Measurements from ENCODE around the gene ZNF483.
"Not testable (repeated sequence)": the region's sequence is repeated elsewhere in the genome, so short reads cannot be mapped to it uniquely, and the experiment has no call there.

Gene ZNF483

GRCh38 chr9:111525056-111525977 is at the start of gene ZNF483:
Gene ZNF483, plus strand, starts transcription at chr9:111525179. Its CDS starts 2,217 bp downstream, at chr9:111527396.
- no peak for DNase-seq (ENCODE audit: low spot score)

GRCh38 chr9:111475195-111475594 is 49.8 kb upstream of the ZNF483 start:
- no peak for DNase-seq (ENCODE audit: low spot score)

GRCh38 chr9:111477677-111478076 is 47.3 kb upstream of the ZNF483 start:
- no peak for DNase-seq (ENCODE audit: low spot score)

GRCh38 chr9:111481885-111482636 is 42.9 kb upstream of the ZNF483 start:
- DNase-seq (ENCODE audit: low spot score), result no peak

GRCh38 chr9:111482694-111483438 is 42.1 kb upstream of the ZNF483 start:
- DNase-seq (ENCODE audit: low spot score), result peak; percentile 70

- DNase-seq (ENCODE audit: low spot score), result no peak
Measured at GRCh38 chr9:111483439-111483857, 41.5 kb upstream of the ZNF483 start.

DNA sequence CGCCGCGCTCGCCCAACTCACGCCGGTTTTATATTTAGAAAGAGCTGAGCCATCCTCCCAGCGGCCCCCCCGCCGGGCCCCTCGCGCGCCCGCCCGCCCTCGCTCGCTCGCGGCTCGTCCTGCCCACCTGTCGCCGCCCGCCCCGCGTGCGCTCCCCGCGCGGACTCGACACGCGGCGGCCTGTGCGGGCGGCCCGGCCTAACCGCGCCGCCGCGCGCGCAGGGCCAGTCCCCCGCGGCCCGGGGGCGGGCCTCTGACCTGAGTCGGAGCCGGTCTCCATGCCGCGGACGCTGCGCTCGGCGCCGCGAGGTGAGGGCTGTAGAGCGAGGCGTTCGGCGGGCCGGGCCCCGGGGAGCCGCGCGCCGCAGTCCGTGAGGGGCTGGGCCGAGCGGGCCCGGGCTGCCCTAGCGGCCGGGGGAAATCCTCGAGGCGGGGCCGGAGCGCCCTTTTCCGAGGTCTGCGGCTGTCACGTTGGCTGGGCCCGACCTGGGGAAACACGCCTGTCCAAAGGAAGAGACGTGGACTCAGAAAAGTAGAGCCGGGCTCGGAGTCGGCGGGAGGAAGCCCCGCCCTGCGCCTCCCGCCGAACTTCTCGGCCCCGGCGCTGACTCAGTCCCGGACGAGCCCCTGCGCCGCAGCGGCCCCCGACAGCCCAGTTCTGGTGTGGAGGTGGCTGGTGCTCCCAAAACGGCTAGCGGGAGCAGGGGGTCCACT is 41.0 kb upstream of the ZNF483 start, which contains the start of gene ECPAS:
Gene ECPAS (minus strand): TSS at position 526 of the 714 bp plus-strand sequence. CDS start 11,465 bp downstream, outside the sequence.
- DNase-seq (ENCODE audit: low spot score), result peak; percentile 49

GRCh38 chr9:111484572-111484894 is 40.4 kb upstream of the ZNF483 start:
- no peak for DNase-seq (ENCODE audit: low spot score)

- DNase-seq (ENCODE audit: low spot score), result not testable (repeated sequence)
Measured at GRCh38 chr9:111497196-111497595, 27.8 kb upstream of the ZNF483 start.

DNA sequence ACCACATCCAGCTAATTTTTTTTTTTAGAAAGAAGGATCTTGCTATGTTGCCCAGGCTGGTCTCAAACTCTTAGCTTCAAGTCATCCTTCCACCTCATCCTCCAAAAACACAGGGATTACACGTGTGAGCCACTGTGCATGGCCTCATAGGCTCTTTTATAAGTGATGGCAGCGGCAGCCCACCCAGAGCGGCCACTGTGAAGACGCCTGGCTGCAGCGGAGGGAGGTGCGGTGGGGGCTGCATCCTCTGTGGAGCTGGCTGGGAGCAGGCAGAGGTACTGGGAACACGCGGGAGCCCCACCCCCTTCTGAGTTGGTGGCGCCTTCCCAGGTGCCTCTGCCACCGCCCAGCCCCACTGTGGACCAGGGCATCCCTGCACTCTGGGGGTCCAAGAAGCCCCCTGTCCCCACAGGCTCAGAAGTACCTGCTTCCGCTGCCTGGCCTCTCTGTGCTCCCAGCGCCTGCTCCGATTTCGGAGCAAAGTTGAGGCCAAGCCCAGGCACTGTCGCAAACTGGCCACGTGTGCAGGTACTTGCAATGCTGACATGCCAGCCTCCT is 23.9 kb upstream of the ZNF483 start:
- DNase-seq (ENCODE audit: low spot score), result no peak

DNA sequence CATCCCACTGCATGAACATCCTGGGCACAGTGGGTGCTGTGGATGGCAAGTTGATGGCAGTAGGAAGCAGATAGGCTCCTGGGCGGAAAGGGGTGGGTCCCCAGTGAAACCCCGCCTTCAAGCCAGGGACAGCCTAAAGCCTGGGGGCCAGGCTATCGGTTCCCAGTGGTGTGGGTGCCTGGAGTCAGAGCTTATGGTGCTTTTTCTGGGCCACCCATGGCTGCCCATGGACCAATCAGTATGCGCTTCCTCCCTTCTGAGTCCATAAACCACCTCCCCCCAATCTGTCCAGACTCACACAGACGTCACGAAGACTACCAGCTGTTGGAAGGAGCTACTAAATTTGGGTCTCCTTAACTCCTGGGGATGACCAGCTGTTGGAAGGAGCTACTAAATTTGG is 23.3 kb upstream of the ZNF483 start:
- no peak for DNase-seq (ENCODE audit: low spot score)

- no peak for DNase-seq (ENCODE audit: low spot score)
Measured at GRCh38 chr9:111502506-111502905, 22.5 kb upstream of the ZNF483 start.

DNA sequence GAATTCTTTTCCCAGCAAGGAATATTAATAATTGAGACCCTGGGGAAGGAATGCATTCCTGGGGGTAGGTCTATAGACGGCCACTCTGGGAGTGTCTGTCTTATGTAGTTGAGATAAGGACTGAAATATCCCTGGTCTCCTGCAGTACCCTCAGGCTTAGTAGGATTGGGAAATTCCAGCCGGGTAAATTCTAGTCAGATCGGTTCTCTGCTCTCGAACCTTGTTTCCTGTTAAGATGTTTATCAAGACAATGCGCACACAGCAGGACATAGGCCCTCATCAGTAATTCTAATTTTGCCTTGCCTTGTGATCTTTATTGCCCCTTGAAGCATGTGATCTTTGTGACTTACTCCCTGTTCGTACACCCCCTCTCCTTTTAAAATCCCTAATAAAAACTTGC is 13.4 kb upstream of the ZNF483 start:
- DNase-seq (ENCODE audit: low spot score), result not testable (repeated sequence)

GRCh38 chr9:111514967-111515366 is 10.0 kb upstream of the ZNF483 start:
- DNase-seq (ENCODE audit: low spot score), result no peak

DNA sequence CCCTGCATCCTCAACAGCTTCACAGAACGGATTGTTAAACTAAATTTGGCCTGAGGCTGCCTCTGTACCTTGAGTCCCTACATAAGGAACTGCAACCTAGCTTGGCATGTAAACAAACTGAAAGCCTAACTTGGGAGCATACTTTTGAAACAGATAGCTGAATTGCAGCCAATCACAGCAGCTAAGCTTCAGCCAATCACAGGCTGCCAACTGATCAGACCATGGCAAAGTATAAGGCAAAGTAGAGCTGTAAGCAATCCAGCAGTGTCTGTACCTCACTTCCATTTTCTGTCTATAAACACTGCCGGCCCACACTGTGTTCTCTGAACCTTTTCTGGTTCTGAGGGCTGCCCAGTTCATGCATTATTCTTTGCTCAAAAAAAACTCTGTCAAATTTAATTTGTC is 8.9 kb upstream of the ZNF483 start:
- no peak for DNase-seq (ENCODE audit: low spot score)

DNA sequence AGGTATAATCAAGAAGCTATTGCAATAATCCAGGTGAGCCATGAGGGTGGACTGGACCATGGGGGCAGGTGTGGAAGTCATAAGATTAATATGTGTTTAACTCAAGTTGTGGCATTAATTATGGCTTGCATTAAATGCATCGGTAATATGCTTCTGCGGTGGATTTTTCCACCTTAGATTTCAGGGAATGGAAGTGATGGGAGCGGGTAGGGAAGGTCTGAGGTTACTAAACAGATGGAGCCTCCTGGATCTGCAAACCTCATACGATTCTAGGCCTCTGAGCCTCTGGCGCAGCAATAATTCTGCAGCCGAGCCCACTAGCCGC is 286 bp upstream of the ZNF483 start:
- DNase-seq (ENCODE audit: low spot score), result no peak

DNA sequence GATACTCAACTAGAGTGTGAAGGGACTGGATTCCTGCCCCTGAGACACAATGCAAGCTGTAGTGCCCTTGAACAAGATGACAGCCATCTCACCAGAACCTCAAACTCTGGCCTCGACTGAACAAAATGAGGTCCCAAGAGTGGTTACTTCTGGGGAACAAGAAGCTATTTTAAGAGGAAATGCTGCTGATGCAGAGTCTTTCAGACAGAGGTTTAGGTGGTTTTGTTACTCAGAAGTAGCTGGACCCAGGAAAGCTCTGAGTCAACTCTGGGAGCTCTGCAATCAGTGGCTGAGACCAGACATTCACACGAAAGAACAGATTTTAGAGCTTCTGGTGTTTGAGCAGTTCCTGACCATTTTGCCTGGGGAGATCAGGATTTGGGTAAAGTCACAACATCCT is 2.4 kb downstream of the ZNF483 start:
- no peak for DNase-seq (ENCODE audit: low spot score)

GRCh38 chr9:111529787-111530186 is 4.8 kb downstream of the ZNF483 start:
- no peak for DNase-seq (ENCODE audit: low spot score)

- DNase-seq (ENCODE audit: low spot score), result no peak
Measured at GRCh38 chr9:111531716-111532115, 6.7 kb downstream of the ZNF483 start.

GRCh38 chr9:111533099-111533790 is 8.3 kb downstream of the ZNF483 start:
- no peak for DNase-seq (ENCODE audit: low spot score)

Data from hematopoietic multipotent progenitor cell treated with erythropoietin and hydrocortisone succinate and interleukin-3 and kit ligand, for 17 days (in vitro differentiated cells).